PC-9 (cell line): ENCODE results near the gene FTO. TPM values are rescaled to one million over a fixed set of nuclear protein-coding genes. Genes with fewer than 3 reads are reported as not detected.

Source experiments
- Bru-seq: library from RNA; stranded (reverse); fragments of 400-500 nt; gene quantifications from one replicate; lab custom pipeline; 2021; lab: Mats Ljungman, UMichigan
- BruChase-seq, 2 experiments: library from RNA; stranded (reverse); fragments of 400-500 nt; gene quantifications; one replicate each; lab custom pipeline; 2021; lab: Mats Ljungman, UMichigan
- BruUV-seq: library from RNA; stranded (reverse); fragments of 400-500 nt; replicated peaks from 2 replicates; lab custom pipeline; 2021; lab: Mats Ljungman, UMichigan
- CTCF ChIA-PET: fragments of 300-600 bp; sonication (Branson Sonifier 250); formaldehyde crosslinking; loops from one replicate; lab custom pipeline; 2022; ENCODE audit warnings: antibody characterized with exemption; lab: Charles Lee
- POLR2A ChIA-PET: fragments of 300-600 bp; sonication (Branson Sonifier 250); formaldehyde crosslinking; loops from one replicate; lab custom pipeline; 2022; ENCODE audit warnings: antibody characterized with exemption; ENCODE audit not compliant: unreplicated experiment; lab: Charles Lee
- DNase-seq, 2 experiments: peaks; one replicate each; pipeline versions ENCODE4 v3.0.0 to v3.0.0-alpha.2; 2015 to 2022; ENCODE audit warnings: mixed read lengths in 1 of 2
- H2AFZ ChIP-seq: fragments of 200-600 bp; sonication (generic); 2 replicates; pipeline ENCODE4 v1.8.1; 2017; ENCODE audit warnings: antibody characterized with exemption
- H3F3A ChIP-seq: fragments of 200-600 bp; sonication (generic); 2 replicates; pipeline ENCODE4 v1.8.1; 2017; ENCODE audit warnings: antibody characterized with exemption, mild to moderate bottlenecking, low read depth; ENCODE audit not compliant: insufficient read depth
- H3K27ac ChIP-seq: fragments of 200-600 bp; sonication (generic); 2 replicates; pipeline ENCODE4 v1.6.1; 2016; ENCODE audit warnings: mixed run types
- H3K27me3 ChIP-seq: fragments of 200-600 bp; sonication (generic); 2 replicates; pipeline ENCODE4 v1.6.1; 2016; ENCODE audit warnings: low read depth, mixed run types; ENCODE audit not compliant: insufficient read depth
- H3K36me3 ChIP-seq: fragments of 200-600 bp; sonication (generic); 2 replicates; pipeline ENCODE4 v1.6.1; 2016; ENCODE audit warnings: low read depth, mixed run types
- H3K4me1 ChIP-seq: fragments of 200-600 bp; sonication (generic); replicated peaks from 2 replicates; pipeline ENCODE4 v1.6.1; 2016; ENCODE audit warnings: mixed run types; ENCODE audit not compliant: insufficient read depth
- H3K4me2 ChIP-seq: fragments of 200-600 bp; sonication (generic); 2 replicates; pipeline ENCODE4 v1.6.1; 2017; ENCODE audit warnings: mixed run types
- H3K4me3 ChIP-seq: fragments of 200-600 bp; sonication (generic); 2 replicates; pipeline ENCODE4 v1.6.1; 2016; ENCODE audit warnings: mixed run types
- H3K79me2 ChIP-seq: fragments of 200-600 bp; sonication (generic); 2 replicates; pipeline ENCODE4 v1.6.1; 2017; ENCODE audit warnings: low read depth, mixed run types
- H3K9me2 ChIP-seq: fragments of 200-600 bp; sonication (generic); 2 replicates; pipeline ENCODE4 v1.8.1; 2017; ENCODE audit warnings: mild to moderate bottlenecking; ENCODE audit not compliant: insufficient read depth
- H3K9me3 ChIP-seq: fragments of 200-600 bp; sonication (generic); 2 replicates; pipeline ENCODE4 v1.8.1; 2016; ENCODE audit warnings: low read depth; ENCODE audit not compliant: insufficient read depth
- H4K20me1 ChIP-seq: fragments of 200-600 bp; sonication (generic); 2 replicates; pipeline ENCODE4 v1.8.1; 2017; ENCODE audit not compliant: insufficient read depth
- EZH2 ChIP-seq: fragments of 200-600 bp; sonication (generic); IDR thresholded peaks from 2 replicates; pipeline ENCODE4 v1.8.0; 2017; ENCODE audit warnings: antibody characterized with exemption, low read depth
- intact Hi-C: fragments of 100-400 bp; cut with micrococcal nuclease; formaldehyde crosslinking; loops from one replicate; pipeline ENCODE4 v1.10.0; 2022; ENCODE audit not compliant: unreplicated experiment
- long read RNA-seq: library from polyadenylated mRNA; stranded (forward); transcript quantifications from one replicate; pipeline ENCODE4 v2.0.0, GENCODE V29; 2022
- total RNA-seq: library from RNA; stranded (reverse); gene quantifications from 2 replicates; pipeline ENCODE4 v1.2.3, GENCODE V29; 2021
- TF ChIP-seq, protein P1 (sequence below): fragments of 200-600 bp; sonication (generic); conservative IDR thresholded peaks from 2 replicates; pipeline ENCODE4 v1.6.1; 2017; ENCODE audit warnings: mixed run types, antibody characterized with exemption, mild to moderate bottlenecking, moderate library complexity

The FTO gene
- total RNA-seq (49.2 and 58.1 TPM in 2 replicates), Bru-seq, nascent RNA (percentile 70 among the genes with signal in this experiment), BruChase-seq, experiment 1, labeled RNA remaining after a 2-hour chase (percentile 64 among the genes with signal in this experiment), BruChase-seq, experiment 2, labeled RNA remaining after a 6-hour chase (percentile 58 among the genes with signal in this experiment)
- long read RNA-seq, full-length matches to known transcripts: 15 of 25 reads
- long read RNA-seq, partial matches to known transcripts: 5 of 25 reads
- long read RNA-seq, other reads (novel, unspliced or antisense): 5 of 25 reads

DNA sequence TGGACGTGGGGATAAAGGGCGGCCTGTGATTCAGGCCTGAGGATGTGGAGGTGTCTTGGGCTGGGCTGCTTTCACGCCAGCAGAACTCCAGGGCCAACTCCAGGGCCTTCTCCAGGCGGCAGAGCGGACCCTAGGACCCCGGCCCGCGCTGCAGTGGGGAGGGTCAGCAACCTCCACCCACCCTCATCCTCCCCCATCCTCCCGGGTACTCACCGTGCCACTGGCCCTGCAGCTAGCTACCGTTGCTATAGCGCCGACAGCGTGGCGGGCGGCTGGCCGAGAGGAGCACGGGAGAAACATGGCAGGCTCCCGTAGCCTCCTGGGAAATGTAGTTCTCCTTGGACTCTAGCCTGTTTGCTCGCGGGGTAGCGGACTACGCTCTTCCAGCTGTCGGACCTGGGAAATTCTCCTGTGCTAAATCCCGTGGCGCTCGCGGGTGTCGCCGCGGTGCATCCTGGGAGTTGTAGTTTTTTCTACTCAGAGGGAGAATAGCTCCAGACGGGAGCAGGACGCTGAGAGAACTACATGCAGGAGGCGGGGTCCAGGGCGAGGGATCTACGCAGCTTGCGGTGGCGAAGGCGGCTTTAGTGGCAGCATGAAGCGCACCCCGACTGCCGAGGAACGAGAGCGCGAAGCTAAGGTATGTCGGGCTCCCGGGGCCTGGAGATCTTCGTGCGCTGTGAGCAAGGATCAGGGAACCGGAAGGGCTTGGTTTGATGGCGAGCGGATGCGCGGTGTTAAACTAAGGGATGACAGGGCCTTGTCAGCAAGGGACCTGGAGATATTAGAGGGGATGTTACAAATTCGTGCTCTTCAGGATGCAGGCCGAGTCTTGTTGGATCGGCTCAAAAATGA, at the start of gene FTO, which contains the start of gene RPGRIP1L:
Gene FTO, plus strand, starts transcription at position 567 of the 855 bp plus-strand sequence.
Gene RPGRIP1L, minus strand, starts transcription at position 270 of the 855 bp plus-strand sequence. CDS start 3,136 bp downstream, outside the sequence.
- Histone ChIP-seq H3K36me3 (no peaks in the 10 kb centered on the region), H3K27me3 (no peaks in the 10 kb centered on the region), H3K4me1 (peaks cover 14% of the 10 kb centered on the region), H3F3A (no peaks in the 10 kb centered on the region), H3K4me2 (peak within 1 kb of the TSS; percentile 99), H2AFZ (peak within 1 kb of the TSS; percentile 88), H3K4me3 (peak within 1 kb of the TSS; percentile 97), H3K9me2 (no peaks in the 10 kb centered on the region), H4K20me1 (no peaks in the 10 kb centered on the region; the same call in 1 of the 2 replicates), H3K79me2 (peaks cover 61% of the 10 kb centered on the region), H3K9me3 (no peaks in the 10 kb centered on the region), H3K27ac (no peak within 1 kb of the TSS)
- no TSS peak for BruUV-seq
- ChIA-PET CTCF (interaction anchor here (0.5 kb wide), 1 partner anchor 564 kb away, joined by 3 read pairs; no protein-coding TSS in a partner anchor), POLR2A (interaction anchor here (0.6 kb wide), 1 partner anchor 43 kb away, joined by 7 read pairs; no protein-coding TSS in a partner anchor)
- DNase-seq: peak; percentile 97 to 98
- intact Hi-C loops: loop anchor here (1.0 kb wide), 1 partner anchor 64 kb away; no protein-coding TSS in a partner anchor
- TF ChIP-seq EZH2: no peak
- TF ChIP-seq, protein P1, sequence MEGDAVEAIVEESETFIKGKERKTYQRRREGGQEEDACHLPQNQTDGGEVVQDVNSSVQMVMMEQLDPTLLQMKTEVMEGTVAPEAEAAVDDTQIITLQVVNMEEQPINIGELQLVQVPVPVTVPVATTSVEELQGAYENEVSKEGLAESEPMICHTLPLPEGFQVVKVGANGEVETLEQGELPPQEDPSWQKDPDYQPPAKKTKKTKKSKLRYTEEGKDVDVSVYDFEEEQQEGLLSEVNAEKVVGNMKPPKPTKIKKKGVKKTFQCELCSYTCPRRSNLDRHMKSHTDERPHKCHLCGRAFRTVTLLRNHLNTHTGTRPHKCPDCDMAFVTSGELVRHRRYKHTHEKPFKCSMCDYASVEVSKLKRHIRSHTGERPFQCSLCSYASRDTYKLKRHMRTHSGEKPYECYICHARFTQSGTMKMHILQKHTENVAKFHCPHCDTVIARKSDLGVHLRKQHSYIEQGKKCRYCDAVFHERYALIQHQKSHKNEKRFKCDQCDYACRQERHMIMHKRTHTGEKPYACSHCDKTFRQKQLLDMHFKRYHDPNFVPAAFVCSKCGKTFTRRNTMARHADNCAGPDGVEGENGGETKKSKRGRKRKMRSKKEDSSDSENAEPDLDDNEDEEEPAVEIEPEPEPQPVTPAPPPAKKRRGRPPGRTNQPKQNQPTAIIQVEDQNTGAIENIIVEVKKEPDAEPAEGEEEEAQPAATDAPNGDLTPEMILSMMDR: no peak

DNA sequence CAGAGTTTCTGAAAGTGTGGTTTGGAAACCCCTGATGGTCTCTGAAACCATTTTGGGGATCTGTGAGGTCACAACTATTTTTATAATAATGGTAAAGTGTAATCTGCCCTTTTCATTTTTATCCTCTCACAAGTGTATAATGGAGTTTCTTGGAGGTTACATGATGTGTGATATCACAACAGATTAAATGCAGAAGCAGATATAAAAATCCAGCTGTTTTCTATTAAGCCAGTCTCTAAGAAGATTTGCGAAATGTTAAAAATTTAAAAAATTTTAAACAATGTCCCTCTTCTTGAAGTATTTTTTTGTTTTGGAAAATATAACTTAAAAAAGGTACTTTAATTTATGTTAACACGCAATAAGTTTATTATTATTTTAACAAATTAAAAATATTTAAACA, 49.0 kb upstream of the FTO start:
- Histone ChIP-seq H3K9me3 (no peaks in the 10 kb centered on the region), H3K4me2 (no peak overlapping the region), H3K36me3 (0 out of 2 replicates have a peak, but pooled peaks cover 7% of the 10 kb centered on the region), H3F3A (no peaks in the 10 kb centered on the region), H3K4me1 (no peaks in the 10 kb centered on the region), H3K4me3 (no peak overlapping the region), H3K79me2 (no peaks in the 10 kb centered on the region), H3K9me2 (no peaks in the 10 kb centered on the region), H4K20me1 (no peaks in the 10 kb centered on the region), H3K27ac (no peak overlapping the region), H2AFZ (no peak overlapping the region), H3K27me3 (no peaks in the 10 kb centered on the region)
- no TSS peak for BruUV-seq
- no peak for DNase-seq
- ChIA-PET POLR2A (no interaction called here), CTCF (no interaction called here)
- no peak for TF ChIP-seq EZH2
- TF ChIP-seq, protein P1: no peak
- intact Hi-C loops: no loop called here

DNA sequence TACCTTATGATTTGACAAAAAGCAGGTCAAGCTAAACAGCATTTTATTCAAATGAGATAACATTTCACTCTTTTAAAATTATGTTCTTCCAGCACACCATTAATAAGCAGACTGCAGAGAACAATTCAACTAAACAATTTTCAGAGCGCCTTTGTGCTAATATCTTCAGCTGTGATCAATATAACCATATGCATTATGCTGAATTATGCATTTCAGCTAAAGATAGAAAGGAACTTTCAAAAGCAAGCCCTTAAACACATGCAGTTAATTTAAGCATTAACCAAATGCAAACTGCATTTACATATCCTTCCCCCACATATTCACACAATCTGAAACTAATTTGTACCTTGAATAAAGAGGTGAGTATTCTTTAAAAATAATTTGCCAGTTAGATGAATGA, 41.9 kb upstream of the FTO start:
- intact Hi-C loops: no loop called here
- H3K79me2 ChIP-seq: no peaks in the 10 kb centered on the region

More for the DNA sequence above, 41.9 kb upstream of the FTO start:
- no peak for TF ChIP-seq EZH2
- TF ChIP-seq, protein P1: no peak
- Histone ChIP-seq H2AFZ (no peak overlapping the region), H3K9me2 (no peaks in the 10 kb centered on the region), H3K9me3 (no peaks in the 10 kb centered on the region), H3K27me3 (no peaks in the 10 kb centered on the region), H3K4me3 (no peak overlapping the region), H3K4me1 (no peaks in the 10 kb centered on the region), H3K36me3 (no peaks in the 10 kb centered on the region), H3K4me2 (no peak overlapping the region), H3F3A (no peaks in the 10 kb centered on the region), H3K27ac (no peak overlapping the region), H4K20me1 (no peaks in the 10 kb centered on the region)
- ChIA-PET CTCF (no interaction called here), POLR2A (no interaction called here)
- DNase-seq: no peak
- no TSS peak for BruUV-seq
